ENCODE data around the gene MYO3B. TPM values are rescaled to one million over a fixed set of nuclear protein-coding genes. Genes with fewer than 3 reads are reported as not detected.
A peak's percentile ranks its signal among the peaks of the same experiment; 100 is the strongest.

Gene MYO3B
- polyA plus RNA-seq, 1 donor: 0.30 TPM

GRCh38 chr2:170297496-170297895 is 119.5 kb downstream of the MYO3B start:
- Histone ChIP-seq H3K9me3 (ENCODE audit: control insufficient read depth, low read depth, low read length) (no peaks in the 10 kb centered on the region), H3K36me3 (ENCODE audit: control insufficient read depth, insufficient read depth, low read length) (no peaks in the 10 kb centered on the region), H3K4me3 (ENCODE audit: low read length) (no peak overlapping the region), H3K4me1 (ENCODE audit: control insufficient read depth, insufficient read depth, low read length) (no peaks in the 10 kb centered on the region), H3K27me3 (ENCODE audit: control insufficient read depth, insufficient read depth, low read length) (peaks cover 2% of the 10 kb centered on the region), H3K27ac (ENCODE audit: low read length) (no peak overlapping the region)
- 100% methylated on average over 1 of the region's 3 CpGs for WGBS (ENCODE audit: insufficient coverage, low lambda C conversion rate)
- no peak for DNase-seq

GRCh38 chr2:170298115-170298514 is 120.2 kb downstream of the MYO3B start:
- H3K27me3 ChIP-seq (ENCODE audit: control insufficient read depth, insufficient read depth, low read length): peaks cover 2% of the 10 kb centered on the region
- H3K4me1 ChIP-seq (ENCODE audit: control insufficient read depth, insufficient read depth, low read length): no peaks in the 10 kb centered on the region
- no peak overlapping the region for H3K4me3 ChIP-seq (ENCODE audit: low read length)
- H3K36me3 ChIP-seq (ENCODE audit: control insufficient read depth, insufficient read depth, low read length): no peaks in the 10 kb centered on the region
- no CpG with 5 or more reads among the region's 1 CpG for WGBS (ENCODE audit: insufficient coverage, low lambda C conversion rate)
- H3K27ac ChIP-seq (ENCODE audit: low read length): no peak overlapping the region
- H3K9me3 ChIP-seq (ENCODE audit: control insufficient read depth, low read depth, low read length): no peaks in the 10 kb centered on the region
- DNase-seq: no peak

- no peaks in the 10 kb centered on the region for H3K36me3 ChIP-seq (ENCODE audit: control insufficient read depth, insufficient read depth, low read length)
- no peaks in the 10 kb centered on the region for H3K4me1 ChIP-seq (ENCODE audit: control insufficient read depth, insufficient read depth, low read length)
- peaks cover 2% of the 10 kb centered on the region for H3K27me3 ChIP-seq (ENCODE audit: control insufficient read depth, insufficient read depth, low read length)
- no peaks in the 10 kb centered on the region for H3K9me3 ChIP-seq (ENCODE audit: control insufficient read depth, low read depth, low read length)
- DNase-seq: no peak
- no peak overlapping the region for H3K4me3 ChIP-seq (ENCODE audit: low read length)
- H3K27ac ChIP-seq (ENCODE audit: low read length): no peak overlapping the region
Measured at GRCh38 chr2:170298861-170299429, 121.0 kb downstream of the MYO3B start.

GRCh38 chr2:170300993-170301392 is 123.0 kb downstream of the MYO3B start:
- no peak overlapping the region for H3K27ac ChIP-seq (ENCODE audit: low read length)
- 100% methylated on average over 1 of the region's 1 CpG for WGBS (ENCODE audit: insufficient coverage, low lambda C conversion rate)

DNA sequence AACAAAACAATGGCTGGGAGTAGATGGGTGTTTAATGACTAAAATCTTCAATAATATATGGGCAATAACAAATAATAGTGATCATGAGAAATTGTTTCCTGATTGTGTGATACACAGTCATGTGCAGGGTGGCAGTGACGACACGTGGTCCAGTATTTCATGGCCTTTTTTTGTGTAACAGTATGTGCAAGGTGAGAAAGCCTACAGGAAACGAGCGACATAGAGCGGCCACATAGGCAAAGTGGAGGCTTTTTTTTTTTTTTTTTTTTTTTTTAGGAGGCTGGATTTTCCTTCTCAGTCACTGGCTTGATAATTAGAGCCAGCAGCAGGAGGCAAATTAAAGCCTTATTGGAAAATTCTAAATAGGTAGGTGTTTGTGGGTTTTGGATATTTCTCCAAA is 123.7 kb downstream of the MYO3B start:
- peaks cover 2% of the 10 kb centered on the region for H3K27me3 ChIP-seq (ENCODE audit: control insufficient read depth, insufficient read depth, low read length)
- WGBS (ENCODE audit: insufficient coverage, low lambda C conversion rate): 90% methylated on average over 2 of the region's 5 CpGs
- no peak for DNase-seq
- H3K4me1 ChIP-seq (ENCODE audit: control insufficient read depth, insufficient read depth, low read length): no peaks in the 10 kb centered on the region
- H3K36me3 ChIP-seq (ENCODE audit: control insufficient read depth, insufficient read depth, low read length): no peaks in the 10 kb centered on the region
- no peak overlapping the region for H3K27ac ChIP-seq (ENCODE audit: low read length)
- no peak overlapping the region for H3K4me3 ChIP-seq (ENCODE audit: low read length)
- H3K9me3 ChIP-seq (ENCODE audit: control insufficient read depth, low read depth, low read length): no peaks in the 10 kb centered on the region

More at GRCh38 chr2:170300993-170301392, 123.0 kb downstream of the MYO3B start:
- Histone ChIP-seq H3K4me3 (ENCODE audit: low read length) (no peak overlapping the region), H3K9me3 (ENCODE audit: control insufficient read depth, low read depth, low read length) (no peaks in the 10 kb centered on the region), H3K27me3 (ENCODE audit: control insufficient read depth, insufficient read depth, low read length) (peaks cover 2% of the 10 kb centered on the region), H3K4me1 (ENCODE audit: control insufficient read depth, insufficient read depth, low read length) (no peaks in the 10 kb centered on the region), H3K36me3 (ENCODE audit: control insufficient read depth, insufficient read depth, low read length) (no peaks in the 10 kb centered on the region)
- DNase-seq: no peak

GRCh38 chr2:170305711-170306110 is 127.8 kb downstream of the MYO3B start:
- no peaks in the 10 kb centered on the region for H3K36me3 ChIP-seq (ENCODE audit: control insufficient read depth, insufficient read depth, low read length)
- H3K4me1 ChIP-seq (ENCODE audit: control insufficient read depth, insufficient read depth, low read length): no peaks in the 10 kb centered on the region
- no peak overlapping the region for H3K27ac ChIP-seq (ENCODE audit: low read length)
- H3K27me3 ChIP-seq (ENCODE audit: control insufficient read depth, insufficient read depth, low read length): peaks cover 2% of the 10 kb centered on the region
- peak in 1 of 2 donors; percentile 19 for DNase-seq
- H3K4me3 ChIP-seq (ENCODE audit: low read length): no peak overlapping the region
- H3K9me3 ChIP-seq (ENCODE audit: control insufficient read depth, low read depth, low read length): no peaks in the 10 kb centered on the region
- no CpG with 5 or more reads among the region's 2 CpGs for WGBS (ENCODE audit: insufficient coverage, low lambda C conversion rate)

DNA sequence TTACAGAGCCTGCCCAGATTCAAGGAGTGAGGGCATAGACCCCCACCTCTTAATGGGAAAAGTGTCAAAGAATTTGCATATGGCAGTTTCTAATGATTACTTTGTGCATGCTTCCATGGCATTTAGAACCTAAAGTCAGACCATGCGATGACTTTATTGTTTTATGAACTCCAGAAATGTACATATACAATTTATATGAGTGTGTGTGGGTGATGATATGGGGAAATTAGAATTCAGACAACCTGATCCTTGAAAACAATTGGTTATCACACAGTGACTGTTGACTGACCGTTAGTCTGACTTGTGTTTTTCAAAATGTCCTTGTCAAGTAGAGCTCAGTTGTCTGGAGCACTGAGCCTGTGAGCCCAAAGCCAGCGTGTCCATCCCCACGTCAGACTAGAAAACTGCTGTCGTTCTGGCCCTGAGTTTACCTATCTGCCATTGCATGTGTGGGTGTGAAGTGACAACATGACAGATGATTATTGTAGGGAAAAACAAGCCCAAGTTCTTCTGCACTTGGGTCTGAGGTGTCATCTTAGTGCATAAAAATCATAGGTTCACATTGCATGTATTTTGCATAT is 128.4 kb downstream of the MYO3B start:
- Histone ChIP-seq H3K9me3 (ENCODE audit: control insufficient read depth, low read depth, low read length) (no peaks in the 10 kb centered on the region), H3K27ac (ENCODE audit: low read length) (no peak overlapping the region), H3K36me3 (ENCODE audit: control insufficient read depth, insufficient read depth, low read length) (no peaks in the 10 kb centered on the region), H3K27me3 (ENCODE audit: control insufficient read depth, insufficient read depth, low read length) (no peaks in the 10 kb centered on the region), H3K4me3 (ENCODE audit: low read length) (no peak overlapping the region), H3K4me1 (ENCODE audit: control insufficient read depth, insufficient read depth, low read length) (no peaks in the 10 kb centered on the region)
- DNase-seq: no peak
- 100% methylated on average over 1 of the region's 5 CpGs for WGBS (ENCODE audit: insufficient coverage, low lambda C conversion rate)

DNA sequence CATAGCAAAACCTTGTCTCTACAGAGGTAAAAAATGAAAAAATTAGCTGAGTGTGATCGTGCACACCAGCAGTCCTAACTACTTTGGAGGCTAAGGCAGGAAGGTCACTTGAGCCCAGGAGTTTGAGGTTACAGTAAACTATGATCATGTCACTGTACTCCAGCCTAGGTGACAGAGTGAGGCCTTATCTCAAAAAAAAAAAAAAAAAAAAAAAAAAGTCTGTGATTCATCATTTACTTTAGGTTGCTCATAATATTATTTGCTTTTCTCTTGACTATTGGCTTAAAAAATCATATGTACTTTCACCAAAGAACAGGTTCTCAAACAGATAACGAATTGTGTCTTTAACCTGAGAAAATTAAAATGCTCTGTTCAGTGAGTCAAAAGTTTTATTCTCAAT is 129.1 kb downstream of the MYO3B start:
- Histone ChIP-seq H3K27ac (ENCODE audit: low read length) (no peak overlapping the region), H3K36me3 (ENCODE audit: control insufficient read depth, insufficient read depth, low read length) (no peaks in the 10 kb centered on the region), H3K4me3 (ENCODE audit: low read length) (no peak overlapping the region), H3K9me3 (ENCODE audit: control insufficient read depth, low read depth, low read length) (no peaks in the 10 kb centered on the region), H3K27me3 (ENCODE audit: control insufficient read depth, insufficient read depth, low read length) (no peaks in the 10 kb centered on the region), H3K4me1 (ENCODE audit: control insufficient read depth, insufficient read depth, low read length) (no peaks in the 10 kb centered on the region)
- WGBS (ENCODE audit: insufficient coverage, low lambda C conversion rate): 71% methylated on average over 1 of the region's 2 CpGs
- peak in 1 of 2 donors; percentile 12 for DNase-seq

DNA sequence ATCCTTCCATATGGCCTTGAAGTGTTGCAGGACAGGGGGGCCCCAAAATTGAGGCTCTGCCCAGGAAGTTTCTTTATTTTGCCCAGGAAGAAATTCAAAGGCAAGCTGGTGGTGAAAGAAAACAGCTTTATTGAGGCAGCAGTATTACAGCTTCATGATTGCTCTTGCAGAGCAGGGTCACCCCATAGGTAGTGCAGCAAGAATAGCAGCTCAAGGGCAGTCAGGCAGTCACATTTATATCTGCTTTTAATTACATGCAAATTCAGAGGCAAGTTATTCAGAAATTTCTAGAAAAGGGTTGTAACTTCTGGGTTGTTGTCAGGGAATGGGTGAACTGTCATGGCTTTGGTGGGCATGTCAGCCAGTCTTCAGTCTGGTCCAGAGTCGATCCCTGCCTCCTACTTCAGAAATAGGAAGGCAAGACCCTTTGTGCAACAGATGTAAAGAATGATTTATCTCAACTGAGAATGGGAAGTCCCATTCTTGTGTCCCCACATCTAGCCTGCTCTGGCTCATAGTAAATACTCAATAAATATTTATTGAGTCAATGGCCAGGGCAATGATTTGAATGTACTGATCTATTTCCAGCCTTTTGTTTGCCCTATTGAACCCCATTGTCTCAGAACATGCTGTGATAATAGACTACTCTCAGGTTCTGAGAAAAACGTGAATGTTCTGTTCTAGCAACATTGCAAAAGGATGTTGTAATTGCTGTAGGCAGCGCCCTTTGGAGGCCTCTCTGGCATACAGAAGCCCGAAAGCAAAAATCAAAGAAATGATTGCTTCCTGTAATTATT is 129.8 kb downstream of the MYO3B start:
- Histone ChIP-seq H3K9me3 (ENCODE audit: control insufficient read depth, low read depth, low read length) (no peaks in the 10 kb centered on the region), H3K4me1 (ENCODE audit: control insufficient read depth, insufficient read depth, low read length) (no peaks in the 10 kb centered on the region), H3K36me3 (ENCODE audit: control insufficient read depth, insufficient read depth, low read length) (no peaks in the 10 kb centered on the region), H3K27ac (ENCODE audit: low read length) (no peak overlapping the region), H3K27me3 (ENCODE audit: control insufficient read depth, insufficient read depth, low read length) (no peaks in the 10 kb centered on the region), H3K4me3 (ENCODE audit: low read length) (no peak overlapping the region)
- WGBS (ENCODE audit: insufficient coverage, low lambda C conversion rate): 60% methylated on average over 1 of the region's 4 CpGs
- peak in 1 of 2 donors; percentile 33 for DNase-seq

GRCh38 chr2:170310876-170311502 is 133.0 kb downstream of the MYO3B start:
- no peaks in the 10 kb centered on the region for H3K36me3 ChIP-seq (ENCODE audit: control insufficient read depth, insufficient read depth, low read length)
- DNase-seq: no peak
- H3K9me3 ChIP-seq (ENCODE audit: control insufficient read depth, low read depth, low read length): no peaks in the 10 kb centered on the region
- H3K4me1 ChIP-seq (ENCODE audit: control insufficient read depth, insufficient read depth, low read length): no peaks in the 10 kb centered on the region
- WGBS (ENCODE audit: insufficient coverage, low lambda C conversion rate): no CpG with 5 or more reads among the region's 5 CpGs
- no peaks in the 10 kb centered on the region for H3K27me3 ChIP-seq (ENCODE audit: control insufficient read depth, insufficient read depth, low read length)
- H3K27ac ChIP-seq (ENCODE audit: low read length): no peak overlapping the region
- H3K4me3 ChIP-seq (ENCODE audit: low read length): no peak overlapping the region
